Breast epithelium (tissue), 4 donors: ENCODE results near the gene ROCK2. TPM values are rescaled to one million over a fixed set of nuclear protein-coding genes. Genes with fewer than 3 reads are reported as not detected.

Experiments
- DNase-seq, 2 donors: peaks; one replicate each; pipeline ENCODE4 v3.0.0-alpha.2; 2019; ENCODE audit warnings: low spot score in 2 of 2
- H3K27ac ChIP-seq, 2 donors: fragments of 200-600 bp; sonication (generic) in 1 of 2; one replicate each; pipeline ENCODE4 v1.5.1; 2016 to 2019; ENCODE audit warnings: mild to moderate bottlenecking in 1 of 2
- H3K27me3 ChIP-seq, 2 donors: fragments of 200-600 bp; sonication (generic) in 1 of 2; one replicate each; pipeline versions ENCODE4 v1.5.1 to v1.6.0; 2017 to 2019; ENCODE audit warnings: control low read depth in 1 of 2, mild to moderate bottlenecking in 1 of 2
- H3K36me3 ChIP-seq: fragments of 200-600 bp; one replicate; pipeline ENCODE4 v1.5.1; 2019
- H3K4me1 ChIP-seq, 2 donors: fragments of 200-600 bp; sonication (generic); one replicate each; pipeline ENCODE4 v1.5.1; 2016 to 2019; ENCODE audit warnings: control low read depth in 1 of 2
- H3K4me3 ChIP-seq, 3 donors: fragments of 200-600 bp; sonication (generic); 1 replicate in 2 of 3; 2 replicates in 1 of 3; pipeline ENCODE4 v1.5.1; 2016 to 2019; ENCODE audit warnings: mild to moderate bottlenecking in 3 of 3, moderate library complexity in 2 of 3
- H3K9me3 ChIP-seq, 2 donors: fragments of 200-600 bp; sonication (generic) in 1 of 2; one replicate each; pipeline ENCODE4 v1.5.1; 2016 to 2019; ENCODE audit warnings: control low read depth in 1 of 2
- CTCF ChIP-seq, 3 donors: fragments of 450-650 bp; IDR thresholded peaks; one replicate each; pipeline ENCODE4 v1.5.1; 2016 to 2017; ENCODE audit warnings: antibody characterized with exemption in 3 of 3, mild to moderate bottlenecking in 3 of 3, moderate library complexity in 3 of 3
- POLR2A ChIP-seq: fragments of 450-650 bp; IDR thresholded peaks from one replicate; pipeline ENCODE4 v1.6.1; 2016; ENCODE audit warnings: antibody characterized with exemption, mild to moderate bottlenecking, moderate library complexity
- POLR2AphosphoS5 ChIP-seq, 3 donors: sonication (generic); formaldehyde crosslinking; IDR thresholded peaks; one replicate each; pipeline ENCODE4 v1.6.1; 2017; ENCODE audit warnings: antibody characterized with exemption in 3 of 3
- intact Hi-C: fragments of 100-400 bp; cut with DNase I; formaldehyde crosslinking; loops from one replicate; pipeline ENCODE4 v1.15.1; 2023; ENCODE audit warnings: low total_unique reads
- total RNA-seq, 3 donors: library from RNA; depleted of rRNA; stranded (reverse); fragments of >200 nt; gene quantifications; one replicate each; pipeline ENCODE4 v1.1.0, GENCODE V29; 2016

Gene ROCK2
- total RNA-seq, 3 donors from 2014 or later, result 87.1 to 181 (median 103) TPM

DNA sequence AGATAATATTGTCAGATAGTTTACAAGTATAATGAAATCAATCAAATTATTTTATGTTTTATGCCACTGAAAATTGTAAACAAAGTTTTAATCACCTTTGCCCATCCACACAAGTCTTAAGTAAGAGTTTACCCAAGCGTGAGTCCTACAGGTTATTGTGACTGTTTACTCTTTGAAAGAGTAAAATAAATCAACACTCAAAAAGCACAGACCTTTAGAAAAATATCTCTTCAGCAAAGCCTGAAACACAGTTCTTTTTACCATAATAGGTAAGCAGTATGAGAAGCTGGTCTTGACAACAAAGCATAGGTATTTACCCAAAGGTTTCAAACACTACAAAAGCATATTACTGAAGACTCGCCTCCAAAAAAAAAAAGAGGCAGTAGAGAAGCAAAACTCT lies 3.7 kb downstream of the ROCK2 start:
- H3K27ac ChIP-seq, result peak overlapping the region in 1 of 2 donors; percentile 36
- DNase-seq, result no peak
- H3K27me3 ChIP-seq, result no peaks in the 10 kb centered on the region
- TF ChIP-seq POLR2AphosphoS5 (IDR thresholded peaks at IDR 0.05) (no peak), CTCF (IDR thresholded peaks at IDR 0.05) (no peak), POLR2A (no peak)
- H3K36me3 ChIP-seq, result no peaks in the 10 kb centered on the region
- no peaks in the 10 kb centered on the region for H3K9me3 ChIP-seq
- peak overlapping the region in 1 of 3 donors; percentile 42 for H3K4me3 ChIP-seq
- intact Hi-C loops, result no loop called here
- H3K4me1 ChIP-seq, result peaks cover 0 to 3% of the 10 kb centered on the region in 2 donors

GRCh38 chr2:11339508-11340083 lies 4.8 kb downstream of the ROCK2 start:
- Histone ChIP-seq H3K27me3 (no peaks in the 10 kb centered on the region), H3K9me3 (no peaks in the 10 kb centered on the region), H3K4me3 (peak overlapping the region in 1 of 3 donors; percentile 14), H3K4me1 (peaks cover 0 to 3% of the 10 kb centered on the region in 2 donors), H3K27ac (peak overlapping the region in 1 of 2 donors; percentile 13), H3K36me3 (no peaks in the 10 kb centered on the region)
- TF ChIP-seq CTCF (IDR thresholded peaks at IDR 0.05) (no peak), POLR2AphosphoS5 (IDR thresholded peaks at IDR 0.05) (no peak), POLR2A (no peak)
- DNase-seq, result no peak
- intact Hi-C loops, result no loop called here

GRCh38 chr2:11338580-11338979 lies 5.9 kb downstream of the ROCK2 start:
- H3K4me1 ChIP-seq, result peaks cover 0 to 3% of the 10 kb centered on the region in 2 donors
- intact Hi-C loops, result no loop called here

GRCh38 chr2:11337909-11338308 lies 6.5 kb downstream of the ROCK2 start:
- no peak for TF ChIP-seq POLR2AphosphoS5 (IDR thresholded peaks at IDR 0.05)
- TF ChIP-seq POLR2A, result no peak
- no peak for TF ChIP-seq CTCF (IDR thresholded peaks at IDR 0.05)
- Histone ChIP-seq H3K27me3 (no peaks in the 10 kb centered on the region), H3K9me3 (no peaks in the 10 kb centered on the region), H3K4me3 (no peak overlapping the region), H3K4me1 (peaks cover 0 to 3% of the 10 kb centered on the region in 2 donors), H3K36me3 (no peaks in the 10 kb centered on the region), H3K27ac (no peak overlapping the region)
- intact Hi-C loops, result no loop called here
- DNase-seq, result no peak

More at GRCh38 chr2:11338580-11338979, 5.9 kb downstream of the ROCK2 start:
- DNase-seq, result no peak
- TF ChIP-seq CTCF (IDR thresholded peaks at IDR 0.05) (no peak), POLR2AphosphoS5 (IDR thresholded peaks at IDR 0.05) (no peak)
- Histone ChIP-seq H3K4me3 (no peak overlapping the region), H3K9me3 (no peaks in the 10 kb centered on the region), H3K27me3 (no peaks in the 10 kb centered on the region), H3K27ac (no peak overlapping the region), H3K36me3 (no peaks in the 10 kb centered on the region)

DNA sequence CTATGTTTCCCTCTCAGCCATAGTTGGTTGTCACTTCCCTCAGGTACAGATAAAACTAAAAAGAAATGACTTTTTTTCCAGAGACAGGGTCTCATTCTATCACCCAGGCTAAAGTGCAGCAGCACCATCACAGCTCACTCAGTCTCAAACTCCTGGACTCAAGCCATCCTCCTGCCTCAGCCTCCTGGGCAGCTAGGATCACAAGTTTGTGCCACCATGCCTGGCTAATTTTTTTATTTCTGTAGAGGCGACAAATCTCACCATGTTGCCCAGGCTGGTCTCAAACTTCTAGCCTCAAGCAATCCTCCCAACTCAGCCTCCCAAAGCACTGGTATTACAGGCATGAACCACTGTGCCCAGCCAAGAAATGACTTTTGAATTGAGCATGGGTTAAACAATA lies 8.2 kb downstream of the ROCK2 start:
- Histone ChIP-seq H3K4me3 (no peak overlapping the region), H3K27me3 (no peaks in the 10 kb centered on the region), H3K9me3 (no peaks in the 10 kb centered on the region), H3K4me1 (peaks cover 0 to 2% of the 10 kb centered on the region in 2 donors), H3K27ac (no peak overlapping the region), H3K36me3 (no peaks in the 10 kb centered on the region)
- intact Hi-C loops, result no loop called here
- TF ChIP-seq POLR2AphosphoS5 (IDR thresholded peaks at IDR 0.05) (no peak), POLR2A (no peak), CTCF (IDR thresholded peaks at IDR 0.05) (no peak)
- no peak for DNase-seq
